Testis (tissue), 3 donors: ENCODE data around the gene SLC4A5. TPM values are rescaled to one million over a fixed set of nuclear protein-coding genes. Genes with fewer than 3 reads are reported as not detected.
A peak's percentile ranks its signal among the peaks of the same experiment; 100 is the strongest.
"Not testable (repeated sequence)": the region's sequence is repeated elsewhere in the genome, so short reads cannot be mapped to it uniquely, and the experiment has no call there.

Source experiments
- DNase-seq: peaks from one replicate; pipeline ENCODE4 v3.0.0-alpha.2; 2019
- H3K27ac ChIP-seq, 2 donors: fragments of 200-600 bp; sonication (generic); one replicate each; pipeline ENCODE4 v1.5.1; 2019
- H3K27me3 ChIP-seq: fragments of 200-600 bp; sonication (generic); one replicate; pipeline ENCODE4 v1.5.1; 2019
- H3K36me3 ChIP-seq: fragments of 200-600 bp; sonication (generic); one replicate; pipeline ENCODE4 v1.5.1; 2017; ENCODE audit warnings: low read depth; ENCODE audit errors: missing control alignments
- H3K4me1 ChIP-seq: fragments of 200-600 bp; sonication (generic); one replicate; pipeline ENCODE4 v1.5.1; 2019
- H3K4me3 ChIP-seq, 2 donors: fragments of 200-600 bp; sonication (generic); one replicate each; pipeline ENCODE4 v1.5.1; 2017 to 2019
- H3K9me3 ChIP-seq: fragments of 200-600 bp; sonication (generic); one replicate; pipeline ENCODE4 v1.5.1; 2017
- CTCF ChIP-seq, 3 experiments: fragments of 450-650 bp in 2 of 3; fragments of 200-600 bp in 1 of 3; sonication (generic) in 1 of 3; IDR thresholded peaks; one replicate each; pipeline ENCODE4 v1.5.1; 2016 to 2019; ENCODE audit warnings: antibody characterized with exemption in 3 of 3, mild to moderate bottlenecking in 2 of 3, moderate library complexity in 1 of 3
- POLR2A ChIP-seq: fragments of 450-650 bp; IDR thresholded peaks from one replicate; pipeline ENCODE4 v1.6.1; 2017; ENCODE audit warnings: antibody characterized with exemption, mild to moderate bottlenecking, moderate library complexity
- WGBS, 2 donors: methylation state at CpG; one replicate each; pipeline ENCODE4 v1.1.5; 2018; 5-methylcytosine and 5-hydroxymethylcytosine counted together
- intact Hi-C: fragments of 100-400 bp; cut with DNase I; formaldehyde crosslinking; loops from one replicate; pipeline ENCODE4 v1.15.1; 2023; ENCODE audit warnings: low total_unique reads
- polyA plus RNA-seq: library from polyadenylated mRNA; stranded (reverse); fragments of 350-450 nt; fragmentation: Illumina TruSeq; extraction: RNeasy Lipid Tissue Mini Kit (QIAGEN cat#74804); gene quantifications from one replicate; pipeline ENCODE4 v1.2.3, GENCODE V29; 2014; ENCODE audit warnings: low read depth, low replicate concordance; ENCODE audit not compliant: insufficient read depth
- total RNA-seq, 2 donors: library from RNA; depleted of rRNA; stranded (reverse); fragments of >200 nt; gene quantifications; one replicate each; pipeline ENCODE4 v1.2.3, GENCODE V29; 2016

SLC4A5 gene
- total and polyA plus RNA-seq, 3 donors from 2014 or later = 40.3 to 188 (median 113) TPM

- H3K4me3 ChIP-seq = no peak overlapping the region
- H3K27ac ChIP-seq = no peak overlapping the region
- TF ChIP-seq POLR2A (no peak), CTCF (IDR thresholded peaks at IDR 0.05) (no peak)
- WGBS, 2 donors = 91 to 96% methylated on average over 5 of the region's 5 CpGs
- H3K4me1 ChIP-seq = no peaks in the 10 kb centered on the region
- H3K27me3 ChIP-seq = no peaks in the 10 kb centered on the region
- intact Hi-C loops = no loop called here
- H3K9me3 ChIP-seq = no peaks in the 10 kb centered on the region
- no peak for DNase-seq
- no peaks in the 10 kb centered on the region for H3K36me3 ChIP-seq
These were observed 123.2 kb downstream of the SLC4A5 start for GRCh38 chr2:74219846-74220486.

- DNase-seq = no peak
- Histone ChIP-seq H3K27me3 (no peaks in the 10 kb centered on the region), H3K4me3 (no peak overlapping the region), H3K4me1 (no peaks in the 10 kb centered on the region), H3K27ac (no peak overlapping the region), H3K36me3 (no peaks in the 10 kb centered on the region), H3K9me3 (no peaks in the 10 kb centered on the region)
- TF ChIP-seq POLR2A = no peak
- TF ChIP-seq CTCF (IDR thresholded peaks at IDR 0.05) = no peak
- WGBS, 2 donors = 82 to 87% methylated on average over 2 of the region's 2 CpGs
- intact Hi-C loops = no loop called here
These were observed 126.6 kb downstream of the SLC4A5 start for GRCh38 chr2:74216642-74217041.

- H3K9me3 ChIP-seq, H3K4me1 ChIP-seq, H3K27me3 ChIP-seq, DNase-seq, H3K4me3 ChIP-seq, H3K27ac ChIP-seq, intact Hi-C loops, H3K36me3 ChIP-seq: not testable (repeated sequence)
- 95 to 97% methylated on average over 6 of the region's 6 CpGs for WGBS, 2 donors
These were observed 127.4 kb downstream of the SLC4A5 start for GRCh38 chr2:74215771-74216170.

- Histone ChIP-seq H3K4me3 (no peak overlapping the region), H3K27ac (no peak overlapping the region), H3K9me3 (no peaks in the 10 kb centered on the region), H3K4me1 (no peaks in the 10 kb centered on the region), H3K36me3 (no peaks in the 10 kb centered on the region), H3K27me3 (no peaks in the 10 kb centered on the region)
- TF ChIP-seq POLR2A (no peak), CTCF (IDR thresholded peaks at IDR 0.05) (no peak)
- intact Hi-C loops = no loop called here
- no peak for DNase-seq
- 89% methylated on average over 3 of the region's 3 CpGs for WGBS, 2 donors
These were observed 130.4 kb downstream of the SLC4A5 start for GRCh38 chr2:74212702-74213410.

- H3K36me3 ChIP-seq = no peaks in the 10 kb centered on the region
- DNase-seq = no peak
These were observed 137.0 kb downstream of the SLC4A5 start for GRCh38 chr2:74206180-74206688.

More at GRCh38 chr2:74206180-74206688, 137.0 kb downstream of the SLC4A5 start:
- Histone ChIP-seq H3K9me3 (no peaks in the 10 kb centered on the region), H3K27me3 (no peaks in the 10 kb centered on the region), H3K4me3 (no peak overlapping the region), H3K4me1 (peaks cover 24% of the 10 kb centered on the region), H3K27ac (peak overlapping the region in 1 of 2 donors; percentile 27)
- intact Hi-C loops = no loop called here
- 46 to 65% methylated on average over 6 of the region's 6 CpGs for WGBS, 2 donors
- no peak for TF ChIP-seq POLR2A
- no peak for TF ChIP-seq CTCF (IDR thresholded peaks at IDR 0.05)
